Measurements from ENCODE around the gene TFAM.

TFAM gene
- total RNA-seq, result 9.9 to 75.8 (median 45.7) reads per million in 18 experiments

DNA sequence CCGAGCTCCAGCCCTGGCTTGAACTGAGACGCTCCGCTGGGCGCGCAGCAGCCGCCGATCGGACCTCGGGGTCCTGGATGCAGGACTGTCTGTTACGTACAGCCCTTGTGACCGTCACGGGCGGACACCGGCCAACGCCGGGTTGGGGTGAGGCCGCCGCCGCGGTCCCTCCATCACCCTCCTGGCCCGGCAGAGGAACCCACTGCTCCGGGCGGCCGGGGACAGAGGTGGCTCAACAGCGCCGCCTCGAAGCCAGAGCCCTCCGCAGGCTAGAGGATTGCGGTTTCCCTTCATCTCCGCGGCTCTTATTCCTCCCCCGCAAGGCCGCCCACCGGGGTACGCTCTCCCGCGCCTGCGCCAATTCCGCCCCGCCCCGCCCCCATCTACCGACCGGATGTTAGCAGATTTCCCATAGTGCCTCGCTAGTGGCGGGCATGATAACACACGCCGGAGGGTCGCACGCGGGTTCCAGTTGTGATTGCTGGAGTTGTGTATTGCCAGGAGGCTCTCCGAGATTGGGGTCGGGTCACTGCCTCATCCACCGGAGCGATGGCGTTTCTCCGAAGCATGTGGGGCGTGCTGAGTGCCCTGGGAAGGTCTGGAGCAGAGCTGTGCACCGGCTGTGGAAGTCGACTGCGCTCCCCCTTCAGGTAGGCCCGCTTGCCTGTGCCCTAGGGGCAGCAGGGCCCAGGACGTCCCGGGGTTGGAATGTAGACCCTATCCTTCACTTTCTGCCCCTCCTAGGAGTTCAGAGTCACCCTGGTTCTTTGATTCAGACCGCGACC, at the start of gene TFAM:
TSS of gene TFAM (plus strand) at position 412 of the 785 bp plus-strand sequence. CDS start at position 550, 138 bp downstream.
- DNase-seq, result peak; percentile 90 to 95

- no peak for DNase-seq
Measured at GRCh38 chr10:58336242-58336641, 49.0 kb upstream of the TFAM start.

GRCh38 chr10:58341422-58341821, 43.8 kb upstream of the TFAM start:
- DNase-seq, result no peak

GRCh38 chr10:58341947-58342346, 43.3 kb upstream of the TFAM start:
- no peak for DNase-seq

GRCh38 chr10:58347967-58348366, 37.2 kb upstream of the TFAM start:
- DNase-seq, result no peak

GRCh38 chr10:58348571-58349033, 36.6 kb upstream of the TFAM start:
- DNase-seq, result no peak

DNA sequence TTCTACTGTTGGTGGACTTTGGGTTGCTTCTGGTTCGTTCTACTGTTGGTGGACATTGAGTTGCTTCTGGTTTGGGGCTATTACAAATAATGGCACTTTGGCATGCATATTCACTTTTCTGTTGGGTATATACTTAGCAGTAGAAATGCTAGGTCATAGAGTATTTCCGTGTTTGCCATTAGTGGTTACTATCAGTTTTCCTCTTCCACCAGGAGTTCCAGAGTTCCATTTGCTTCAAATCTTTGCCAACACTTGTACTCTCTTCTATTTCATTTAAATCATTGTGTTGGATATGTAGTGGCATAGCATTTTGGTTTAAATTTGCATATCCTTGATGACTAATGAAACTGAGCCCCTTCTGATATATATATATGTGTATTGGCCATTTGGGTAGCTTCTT, 35.2 kb upstream of the TFAM start:
- DNase-seq, result no peak

DNA sequence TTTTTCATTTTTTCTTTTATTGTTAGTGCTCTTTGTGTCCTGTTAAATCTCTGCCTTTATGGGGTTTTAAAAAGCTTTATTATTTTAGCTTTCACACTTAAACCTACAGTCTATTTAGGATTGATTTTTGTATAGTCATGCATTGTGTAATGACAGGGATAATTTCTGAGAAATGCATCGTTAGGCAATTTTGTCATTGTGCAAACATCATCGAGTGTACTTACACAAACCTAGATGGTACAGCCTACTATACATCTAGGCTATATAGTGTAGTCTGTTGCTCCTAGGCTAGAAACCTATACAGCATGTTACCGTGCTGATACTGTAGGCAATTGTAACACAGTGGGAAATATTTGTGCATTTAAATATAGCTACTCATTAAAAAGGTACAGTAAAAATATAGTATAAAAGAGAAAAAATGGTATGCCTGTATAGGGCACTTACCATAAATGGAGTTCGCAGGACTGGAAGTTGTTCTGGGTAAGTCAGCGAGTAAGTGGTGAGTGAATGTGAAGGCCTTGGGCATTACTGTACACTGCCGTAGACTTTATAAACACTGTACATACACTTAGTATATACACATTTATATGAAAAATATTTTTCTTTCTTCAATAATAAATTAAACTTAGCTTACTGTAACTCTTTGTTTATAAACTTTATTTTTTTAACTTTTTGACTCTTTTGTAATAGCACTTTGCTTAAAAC, 34.4 kb upstream of the TFAM start:
- peak; percentile 77 to 96 for DNase-seq

DNA sequence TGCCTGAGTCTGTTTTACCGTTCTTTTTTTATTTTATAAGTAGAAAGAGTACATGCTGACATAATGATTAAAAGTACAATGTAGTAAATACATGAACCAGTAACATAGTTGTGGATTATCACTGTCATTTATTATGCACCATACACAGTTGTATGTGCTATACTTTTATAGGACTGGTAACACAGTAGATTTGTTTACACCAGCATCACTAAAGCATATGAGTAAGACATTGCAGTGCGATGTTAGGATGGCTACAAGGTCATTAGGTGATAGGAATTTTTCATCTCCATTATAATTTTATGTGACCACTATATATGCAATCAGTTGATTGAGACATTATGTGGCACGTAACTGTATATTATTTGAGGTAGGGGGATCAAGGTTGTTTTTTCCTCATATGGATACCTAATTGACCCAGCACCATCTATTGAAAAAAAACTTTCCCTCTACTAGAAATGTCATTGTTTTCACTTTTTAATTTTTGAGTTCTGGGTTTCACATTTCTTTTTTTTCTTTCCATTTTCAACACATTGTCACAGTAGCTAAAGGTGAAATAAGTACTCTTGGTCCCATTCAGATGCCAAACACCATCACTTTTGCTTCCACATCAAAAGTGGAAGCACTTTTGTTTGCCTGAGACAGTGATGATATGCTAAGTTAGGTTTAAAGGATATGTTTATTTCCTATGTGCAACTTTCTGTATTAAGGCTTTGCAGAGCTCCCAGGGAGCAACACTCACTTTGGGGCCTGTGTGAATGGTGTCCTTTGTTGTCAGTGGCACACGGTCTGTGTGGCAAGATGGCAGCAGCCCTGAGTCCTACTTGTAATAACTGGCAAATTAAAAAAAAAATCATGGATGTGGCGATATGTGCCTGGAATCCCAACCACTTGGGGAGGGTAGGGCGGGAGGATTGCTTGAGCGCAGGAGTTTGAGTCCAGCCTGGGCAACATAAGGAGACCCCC, 33.3 kb upstream of the TFAM start:
- DNase-seq, result no peak

GRCh38 chr10:58352956-58353610, 32.1 kb upstream of the TFAM start:
- no peak for DNase-seq

- no peak for DNase-seq
Measured at GRCh38 chr10:58356756-58357155, 28.5 kb upstream of the TFAM start.

DNA sequence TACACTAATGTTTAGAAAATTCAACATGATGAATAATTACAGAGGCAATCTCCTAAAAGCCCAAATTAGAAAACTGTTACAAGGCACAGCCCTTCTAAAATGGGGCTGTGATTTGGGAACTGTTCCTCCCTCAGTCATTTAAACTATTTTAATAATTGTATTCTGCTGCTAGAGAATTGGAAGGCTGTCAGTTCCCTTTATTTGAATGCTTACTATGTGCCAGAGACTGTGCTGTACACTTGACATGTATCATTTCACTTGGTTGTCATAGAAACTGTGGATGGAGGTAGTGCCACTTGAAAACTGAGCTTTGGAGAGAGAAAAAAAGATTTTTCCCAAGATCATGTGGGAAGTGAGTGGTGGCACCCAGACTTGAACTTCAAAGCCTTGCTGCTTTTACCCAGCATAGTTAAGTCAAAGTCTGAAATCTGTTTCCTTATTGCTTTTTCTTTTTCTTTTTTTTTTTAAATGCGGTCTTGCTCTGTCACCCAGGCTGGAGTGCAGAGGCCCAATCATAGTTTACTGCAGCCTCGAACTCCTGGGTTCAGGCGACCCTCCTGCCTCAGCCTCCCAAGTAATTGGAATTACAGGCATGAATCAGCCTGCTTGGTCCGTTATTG, 26.8 kb upstream of the TFAM start:
- no peak for DNase-seq

DNA sequence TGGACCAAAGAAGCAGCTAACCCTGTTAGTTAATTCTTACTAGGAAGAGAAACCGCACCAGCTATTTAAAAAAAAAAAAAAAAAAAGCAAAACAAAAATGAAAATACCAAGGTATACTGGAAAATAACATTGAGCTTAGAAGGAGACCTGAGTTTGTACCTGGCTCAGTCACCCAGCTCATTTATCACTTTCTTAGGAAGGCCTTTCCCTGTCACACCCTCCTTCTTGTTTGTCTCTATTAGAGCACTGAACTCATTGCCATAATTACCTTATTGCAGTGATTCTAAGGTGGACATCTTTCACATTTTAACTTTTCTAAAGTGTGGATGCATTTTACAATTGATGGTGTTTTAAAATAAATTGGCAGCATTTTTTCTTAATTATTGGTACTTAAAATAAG, 26.3 kb upstream of the TFAM start:
- DNase-seq, result no peak

DNA sequence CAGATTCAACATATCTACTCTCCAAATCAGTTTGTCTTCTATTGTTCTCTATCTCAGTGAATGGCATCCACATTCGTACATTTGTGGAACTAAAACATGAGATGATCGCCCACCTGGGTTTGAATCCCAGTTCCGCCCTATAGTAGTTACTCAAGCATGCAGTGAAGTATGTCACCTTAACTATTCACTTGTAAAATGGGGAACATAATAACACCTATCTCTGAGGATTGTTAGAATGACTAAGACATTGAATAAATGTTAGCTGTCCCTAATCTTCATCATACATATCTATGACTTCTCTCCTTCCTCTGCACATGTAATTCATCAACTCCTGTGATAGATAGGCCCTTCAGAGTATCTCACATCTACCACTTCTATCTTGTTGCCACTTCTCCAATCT, 25.7 kb upstream of the TFAM start:
- DNase-seq, result no peak

- DNase-seq, result peak in 1 of 2 donors; percentile 12
Measured at GRCh38 chr10:58360412-58361004, 24.7 kb upstream of the TFAM start.

DNA sequence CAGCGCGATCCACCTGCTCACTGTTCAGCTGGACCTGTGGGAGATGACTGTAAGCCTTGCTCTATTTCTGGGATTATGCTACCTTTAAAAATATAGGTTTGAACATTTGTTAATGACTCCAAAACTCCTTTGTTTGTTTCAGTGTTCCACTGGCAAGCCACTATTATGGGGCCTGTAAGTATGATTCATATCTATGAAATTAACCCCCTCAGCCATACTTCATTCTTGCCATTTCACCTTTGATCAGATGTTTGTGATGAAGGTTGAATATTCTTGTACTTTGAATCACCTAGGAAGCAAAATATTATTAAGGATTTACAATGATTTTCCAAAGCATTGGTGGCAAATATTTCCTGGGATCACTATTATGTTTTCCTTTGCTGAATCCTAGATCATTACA, 23.9 kb upstream of the TFAM start:
- no peak for DNase-seq

DNA sequence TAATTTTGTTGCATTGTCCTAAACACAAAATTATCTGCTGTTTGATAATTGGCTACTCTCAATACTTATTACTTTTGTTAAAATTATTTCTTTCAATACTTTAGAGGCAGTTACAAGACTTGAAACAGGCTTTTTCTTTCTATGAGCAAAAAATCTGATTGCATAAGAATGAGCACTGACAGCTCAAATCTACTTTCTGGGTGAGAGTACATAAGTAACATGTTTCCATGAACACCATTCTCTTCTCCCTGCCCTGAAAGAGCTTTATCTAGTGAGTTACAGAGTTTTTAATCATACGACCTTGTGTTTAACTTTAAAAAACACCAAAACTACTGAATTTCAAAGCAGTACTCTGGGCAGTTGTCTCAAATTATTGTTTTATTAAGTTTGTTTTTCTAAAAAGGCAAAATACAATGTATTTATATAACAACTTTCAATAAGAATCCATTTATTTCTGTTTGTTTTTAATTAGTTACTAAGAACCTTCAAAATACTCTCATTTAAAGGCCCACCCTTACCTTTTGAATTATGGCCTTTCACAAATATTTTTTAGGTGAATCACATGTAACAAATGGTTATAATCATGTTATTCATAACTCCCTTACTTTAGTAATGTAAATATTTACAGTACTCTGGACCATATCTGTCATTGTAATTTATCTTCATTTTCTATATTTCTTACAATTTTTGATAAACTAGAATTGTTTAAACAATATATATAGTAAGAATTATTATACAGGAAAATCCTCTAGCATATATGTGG, 23.0 kb upstream of the TFAM start:
- DNase-seq, result no peak

DNA sequence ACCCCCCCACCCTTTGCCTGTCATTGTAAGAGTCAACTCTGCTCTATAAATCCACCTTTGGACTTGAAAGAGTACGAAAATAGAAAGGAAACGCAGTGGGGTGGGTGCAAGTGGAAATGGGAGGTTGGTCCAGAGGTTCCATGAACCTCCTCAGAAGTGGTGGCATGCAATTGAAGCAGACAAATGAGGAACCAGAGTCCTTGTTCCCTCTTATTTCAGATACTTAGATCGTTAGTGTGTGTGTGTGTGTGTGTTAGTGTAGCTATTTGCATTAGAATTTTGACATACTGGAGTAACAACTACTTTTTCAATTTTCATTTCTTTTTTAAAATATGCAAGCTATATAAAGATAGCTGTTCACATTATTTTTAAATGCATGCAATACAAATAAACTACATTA, 18.1 kb upstream of the TFAM start:
- peak; percentile 54 to 77 for DNase-seq

- DNase-seq, result no peak
Measured at GRCh38 chr10:58371473-58371872, 13.7 kb upstream of the TFAM start.

GRCh38 chr10:58372607-58373441, 12.4 kb upstream of the TFAM start:
- DNase-seq, result no peak
